ENCODE data around the gene MAP2K2.

The MAP2K2 gene

DNA sequence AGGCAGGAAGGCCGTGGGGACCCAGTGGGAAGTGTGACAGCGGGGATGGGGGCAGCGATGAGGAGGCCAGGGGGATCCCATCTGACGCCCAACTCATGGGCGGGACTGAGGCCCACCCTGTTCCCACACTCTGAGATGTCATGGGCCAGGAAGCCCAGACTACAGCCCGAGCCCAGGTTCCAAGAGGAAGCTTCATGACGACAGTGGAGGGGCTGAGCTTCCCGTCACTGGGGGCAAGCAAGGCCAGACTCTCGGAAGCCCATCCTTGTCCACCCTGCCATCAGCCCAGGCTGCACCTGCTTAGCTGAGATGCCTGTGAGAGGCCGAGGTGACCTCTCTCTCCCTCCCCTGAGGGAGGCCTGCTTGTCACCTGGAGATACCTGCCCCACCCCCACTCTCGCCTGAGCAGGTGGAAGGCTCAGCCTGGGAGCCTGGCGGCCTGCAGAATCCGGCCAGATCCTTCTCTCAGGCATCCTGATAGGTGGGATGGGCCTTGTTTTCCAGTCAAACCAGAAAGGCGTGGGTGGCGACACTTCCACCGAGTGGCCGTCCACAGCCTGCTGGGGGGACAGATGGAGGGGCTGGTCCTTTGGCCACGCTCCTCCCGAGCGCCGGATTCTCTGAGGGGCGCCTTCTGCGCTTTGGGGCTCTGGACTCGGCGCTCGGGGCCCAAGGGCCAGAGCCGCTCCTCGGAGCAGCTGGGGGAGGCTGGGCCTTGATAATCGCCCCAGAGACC is 62.1 kb downstream of the MAP2K2 start:
- no peak for DNase-seq (ENCODE audit: low read depth in 2 of 3, low spot score in 1 of 3)

DNA sequence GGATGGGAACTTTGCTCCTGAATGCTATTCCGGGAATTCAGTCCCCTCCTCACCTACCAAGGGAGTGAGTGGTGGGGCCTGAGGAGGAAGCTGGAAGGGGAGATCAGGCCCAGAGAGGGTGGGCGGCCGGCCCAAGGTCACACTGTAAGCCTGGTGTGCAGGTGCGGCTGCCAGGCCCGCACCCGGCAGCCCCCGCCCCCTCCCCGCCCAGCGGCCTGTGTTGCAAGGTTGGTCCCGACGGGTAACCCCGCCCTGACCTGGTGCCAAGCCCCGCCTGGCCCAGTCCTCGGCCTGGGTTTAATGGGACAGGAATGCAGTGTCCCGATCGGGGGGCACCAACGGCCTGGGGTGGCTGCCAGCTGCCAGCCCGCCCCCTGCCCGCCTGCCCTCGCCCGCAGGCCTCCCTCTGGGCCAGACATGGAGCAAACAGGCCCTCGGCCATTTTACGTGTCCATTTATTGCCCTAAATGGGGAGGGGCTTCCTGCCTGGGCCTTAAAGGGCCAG is 62.7 kb downstream of the MAP2K2 start:
- DNase-seq (ENCODE audit: low read depth in 2 of 3, low spot score in 1 of 3) = no peak

DNA sequence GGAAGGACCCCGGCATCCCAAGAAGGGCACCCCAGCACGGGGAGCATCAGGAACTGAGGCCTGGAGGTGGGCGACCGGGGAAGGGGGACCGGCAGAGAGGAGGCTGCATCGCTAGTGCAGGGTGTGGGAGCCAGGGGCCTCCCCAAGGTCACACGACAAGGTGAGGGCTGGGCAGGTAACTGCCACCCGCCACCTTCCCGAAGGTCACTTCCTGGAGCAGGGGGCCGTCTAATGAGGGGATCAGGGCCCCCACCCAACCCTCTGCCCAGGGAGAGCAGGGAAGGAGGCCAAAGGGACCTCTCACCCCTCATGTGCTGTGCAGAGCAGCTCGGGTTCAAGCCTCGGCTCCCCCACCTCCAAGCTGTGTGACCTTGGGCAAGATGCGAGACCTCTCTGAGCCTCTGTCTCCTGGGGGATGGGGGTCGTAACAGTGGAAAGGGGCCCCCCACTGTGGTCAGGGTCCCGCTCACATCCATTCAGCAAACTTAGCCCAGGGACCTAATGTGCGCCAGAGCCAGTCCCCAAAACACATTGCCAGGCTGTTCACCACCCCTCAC is 63.2 kb downstream of the MAP2K2 start:
- no peak for DNase-seq (ENCODE audit: low read depth in 2 of 3, low spot score in 1 of 3)

DNA sequence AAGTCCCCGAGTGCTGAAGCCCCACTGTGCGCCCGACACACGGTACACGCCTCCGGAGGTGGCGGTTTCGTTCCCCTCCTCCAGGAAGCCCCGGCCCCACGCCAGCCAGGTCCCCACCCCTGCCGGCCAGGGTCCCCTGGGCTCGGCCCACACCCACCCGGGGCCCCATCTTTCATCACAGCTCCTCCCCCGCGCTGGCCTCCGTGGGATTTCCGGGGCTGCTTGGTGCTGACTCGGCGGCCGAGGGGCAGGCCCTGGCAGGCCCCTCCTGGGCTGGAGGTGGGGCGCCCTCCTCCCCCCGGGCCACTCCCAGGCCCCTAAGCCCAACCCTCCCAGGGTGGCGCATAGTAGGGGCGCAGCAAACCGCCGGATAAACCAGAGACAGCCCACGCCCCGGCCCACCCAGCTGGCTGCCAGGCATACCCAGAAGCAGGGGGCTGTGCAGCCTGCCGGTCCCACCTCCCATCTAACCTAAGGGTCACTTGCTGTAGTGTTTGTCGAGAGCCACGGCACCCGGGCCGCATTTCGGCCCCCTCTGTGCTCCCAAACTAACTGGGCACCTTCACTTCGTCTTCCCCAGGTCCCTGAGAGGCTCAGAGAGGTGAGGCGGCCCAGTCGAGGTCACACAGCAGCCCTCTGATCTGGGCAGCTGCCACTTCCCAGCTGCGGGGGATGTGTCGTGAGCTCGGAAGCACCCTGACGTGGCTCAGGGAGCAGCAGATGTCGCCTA is 63.9 kb downstream of the MAP2K2 start:
- DNase-seq (ENCODE audit: low read depth in 2 of 3, low spot score in 1 of 3) = peak in 1 of 3 donors; percentile 35

DNA sequence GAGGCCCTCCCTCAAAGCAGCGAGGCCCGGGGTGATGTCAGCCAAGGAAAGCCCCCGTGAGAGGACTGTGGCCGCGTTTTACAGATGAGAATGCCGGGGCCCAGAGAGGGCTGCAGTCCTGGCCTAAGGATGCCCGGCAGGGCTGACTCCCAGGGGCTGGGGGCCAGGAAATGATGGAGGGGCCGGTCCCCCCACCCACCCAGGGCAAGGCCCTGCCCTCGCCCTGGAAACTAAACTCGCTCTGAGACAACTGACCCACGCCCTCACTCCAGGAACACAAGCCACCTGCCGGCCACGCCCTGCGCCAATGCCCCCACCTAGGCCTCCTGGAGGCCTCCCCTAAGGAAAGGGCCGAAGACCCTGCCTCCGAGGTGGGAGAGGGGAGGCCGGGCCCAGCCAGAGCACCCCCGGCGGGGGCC is 64.5 kb downstream of the MAP2K2 start:
- no peak for DNase-seq (ENCODE audit: low read depth in 2 of 3, low spot score in 1 of 3)

DNA sequence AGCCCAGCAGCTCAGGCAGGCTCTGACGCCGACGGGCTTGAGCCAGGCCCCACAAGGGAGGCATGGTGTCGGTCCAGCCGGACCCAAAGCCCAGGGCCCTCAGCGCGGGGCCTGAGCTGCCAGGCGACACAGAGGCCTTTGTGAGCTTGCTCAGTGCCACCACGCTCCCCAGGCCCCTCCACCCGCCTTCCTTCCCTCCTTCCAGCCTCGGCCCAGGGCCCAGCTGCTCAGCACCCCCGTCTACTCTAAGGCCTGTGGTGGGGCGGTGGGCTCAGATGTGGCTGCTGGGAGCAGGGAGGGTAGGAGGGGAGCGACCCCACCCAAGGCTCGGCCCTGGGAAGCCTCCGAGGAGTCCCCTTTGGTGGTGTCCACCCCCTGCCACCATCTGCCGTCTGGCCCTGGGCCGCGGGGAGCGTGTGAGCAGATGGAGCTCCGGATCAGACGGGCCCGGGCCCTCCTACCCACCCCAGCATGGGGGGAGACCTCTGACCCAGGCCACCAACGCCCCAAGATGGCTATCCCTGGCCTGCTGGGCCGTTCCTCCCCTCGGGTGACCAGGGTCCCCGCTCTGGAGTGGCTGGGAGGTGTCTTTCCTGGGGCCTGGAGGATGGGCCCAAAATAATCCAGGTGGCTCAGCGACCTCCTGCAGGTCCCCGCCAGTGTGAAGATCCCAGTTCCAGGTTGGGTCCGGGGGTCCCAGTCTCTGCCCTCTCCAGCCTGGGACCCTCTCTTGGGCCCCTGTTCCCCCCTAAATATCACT is 65.0 kb downstream of the MAP2K2 start:
- no peak for DNase-seq (ENCODE audit: low read depth in 2 of 3, low spot score in 1 of 3)

DNA sequence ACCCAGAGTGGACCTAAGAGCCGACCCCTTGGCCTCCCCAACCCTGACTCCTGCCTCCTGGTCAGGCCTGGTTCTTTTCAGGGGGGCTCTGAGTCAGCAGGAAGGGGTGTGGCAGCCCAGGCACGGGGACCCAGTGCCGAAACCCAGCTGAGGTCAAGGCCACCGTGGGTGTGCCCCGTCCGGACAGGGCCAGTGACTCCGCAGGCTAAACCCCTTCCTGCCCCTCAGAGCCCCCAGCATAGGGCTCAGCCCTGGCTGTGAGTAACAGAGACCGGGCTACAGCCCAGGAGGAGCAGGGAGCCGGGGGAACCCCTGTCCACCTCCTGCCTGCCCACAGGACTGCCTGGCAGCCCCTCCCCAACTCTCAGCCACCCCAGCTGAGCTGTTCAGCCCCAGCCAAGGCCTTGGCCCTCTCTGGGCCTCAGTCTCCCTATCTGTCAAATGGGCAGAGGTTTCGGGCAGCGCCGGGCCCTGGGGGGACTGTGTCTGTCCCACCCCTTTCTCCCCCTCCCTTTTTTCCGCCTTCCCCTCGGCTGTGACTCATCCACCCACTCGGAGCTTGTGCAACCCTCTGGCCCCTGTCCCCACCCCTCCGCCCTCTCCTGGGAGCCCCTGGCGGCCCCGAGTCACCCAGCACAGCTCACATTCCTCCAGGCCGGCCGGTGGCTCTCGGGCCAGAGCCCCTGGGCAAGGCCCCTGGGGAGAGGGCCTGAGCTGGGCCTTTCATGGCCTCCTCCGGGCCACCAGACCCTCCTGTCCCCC is 65.8 kb downstream of the MAP2K2 start:
- DNase-seq (ENCODE audit: low read depth in 2 of 3, low spot score in 1 of 3) = peak in 1 of 3 donors; percentile 44

DNA sequence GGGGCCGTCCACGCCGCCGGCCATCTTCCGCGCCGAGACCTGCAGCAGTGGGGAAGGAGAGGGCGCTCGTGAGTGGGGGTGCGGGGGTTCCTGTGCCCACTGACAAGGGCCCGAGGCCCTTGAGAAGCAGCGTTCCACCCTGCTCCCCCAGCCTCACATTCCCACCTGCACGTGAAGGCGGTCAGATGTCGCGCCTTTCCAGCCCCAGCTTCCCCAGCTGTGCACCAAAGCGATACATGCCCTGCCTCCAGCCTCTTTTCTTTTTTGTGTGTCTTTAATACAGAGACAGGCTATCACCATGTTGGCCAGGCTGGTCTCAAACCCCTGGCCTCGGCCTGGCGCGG is 68.7 kb downstream of the MAP2K2 start:
- no peak for DNase-seq (ENCODE audit: low read depth in 2 of 3, low spot score in 1 of 3)

DNA sequence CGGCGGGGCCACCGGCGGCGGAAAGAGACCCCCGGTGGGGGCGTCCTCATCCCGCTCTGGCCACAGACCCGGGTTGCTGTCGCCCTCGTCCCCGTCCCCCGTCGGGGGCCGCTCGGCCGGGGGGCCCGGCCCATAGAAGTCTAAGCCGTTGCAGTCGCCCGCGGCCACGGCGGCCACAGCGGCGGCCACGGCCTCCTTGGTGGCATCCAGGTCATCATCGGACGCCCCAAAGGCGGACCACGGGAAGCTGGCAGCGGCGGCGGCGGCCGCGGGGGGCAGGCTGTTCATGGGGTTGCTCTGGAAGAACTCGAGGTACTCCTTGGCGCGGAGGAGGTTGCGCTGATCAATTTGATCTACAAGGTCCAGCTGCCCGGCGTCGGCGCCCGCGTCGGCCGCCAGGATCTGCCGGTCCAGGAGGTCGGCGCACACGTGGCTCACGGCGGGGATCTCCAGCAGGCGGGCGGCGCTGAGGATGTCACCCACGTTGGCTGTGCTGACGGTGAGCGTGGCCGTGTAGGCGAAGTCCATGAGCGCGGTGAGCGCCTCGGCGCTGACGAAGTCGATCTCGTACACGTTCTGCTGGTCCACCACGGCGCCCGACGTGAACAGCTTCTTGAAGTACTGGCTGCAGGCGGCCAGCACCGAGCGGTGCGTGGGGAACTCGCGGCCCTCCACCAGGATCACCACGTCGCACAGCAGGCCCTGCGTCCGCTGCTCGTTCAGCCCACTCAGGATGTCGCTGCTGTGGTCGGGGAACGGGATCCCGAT is 69.3 kb downstream of the MAP2K2 start:
- DNase-seq (ENCODE audit: low read depth in 2 of 3, low spot score in 1 of 3) = no peak

DNA sequence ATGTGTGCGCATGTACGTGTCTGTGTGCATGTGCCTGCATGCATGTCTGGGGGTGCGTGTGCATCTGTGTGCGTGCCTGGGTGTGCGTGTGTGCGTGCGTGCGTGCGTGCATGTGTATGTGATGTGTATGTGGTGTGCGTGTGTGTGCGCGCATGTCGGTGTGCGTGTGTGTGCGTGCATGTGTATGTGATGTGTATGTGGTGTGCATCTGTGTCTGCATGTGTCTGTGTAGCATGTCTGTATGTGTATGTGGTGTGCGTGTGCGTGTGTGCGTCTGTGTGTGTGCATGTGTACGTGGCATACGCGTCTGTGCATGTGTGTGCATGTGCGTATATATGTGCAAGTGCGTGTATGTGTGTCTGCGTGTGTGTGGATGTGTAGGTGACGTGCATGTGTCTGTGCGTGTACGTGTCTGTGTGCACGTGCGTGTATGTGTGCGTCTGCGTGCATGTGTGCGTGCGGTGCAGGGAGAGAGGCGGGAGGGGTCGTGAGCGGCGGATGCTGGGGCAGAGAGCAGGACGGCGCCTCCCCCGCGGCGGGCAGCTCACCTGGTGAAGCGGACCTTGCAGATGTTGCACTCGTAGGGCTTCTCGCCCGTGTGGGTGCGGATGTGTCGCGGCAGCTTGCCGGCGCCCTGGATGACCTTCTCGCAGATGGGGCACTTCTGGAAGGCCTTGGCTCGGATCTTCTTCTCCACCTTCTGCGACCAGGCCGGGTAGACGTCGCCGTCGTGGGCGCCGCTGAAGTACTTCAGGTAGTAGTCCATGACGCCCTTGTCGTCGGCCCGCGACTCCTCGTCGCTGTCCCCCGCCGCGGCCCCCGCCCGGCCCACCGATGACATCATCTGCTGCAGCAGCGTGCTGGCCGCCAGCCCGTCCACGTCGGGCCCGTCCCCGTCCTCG is 70.2 kb downstream of the MAP2K2 start:
- no peak for DNase-seq (ENCODE audit: low read depth in 2 of 3, low spot score in 1 of 3)

DNA sequence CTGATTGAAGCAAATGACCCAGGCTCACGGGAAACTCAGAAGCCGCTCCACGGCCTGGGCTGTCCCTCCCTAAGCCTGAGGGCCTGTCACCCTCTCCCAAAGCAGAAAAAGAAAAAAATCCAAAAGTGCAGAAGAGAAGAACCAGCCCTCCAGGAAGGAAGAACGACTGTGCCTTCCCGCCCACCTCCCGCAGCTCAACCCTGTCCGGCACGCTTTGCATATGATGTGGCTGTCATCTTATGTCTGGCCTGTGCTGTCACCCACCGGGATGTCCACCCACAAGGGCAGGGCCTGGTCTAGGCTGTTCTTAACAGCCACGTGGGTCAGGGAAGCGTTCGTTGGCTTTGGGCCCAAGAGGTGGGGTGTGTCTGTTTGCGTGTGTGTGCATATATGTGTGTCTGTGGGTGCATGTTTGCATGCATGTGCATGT is 70.9 kb downstream of the MAP2K2 start:
- no peak for DNase-seq (ENCODE audit: low read depth in 2 of 3, low spot score in 1 of 3)

DNA sequence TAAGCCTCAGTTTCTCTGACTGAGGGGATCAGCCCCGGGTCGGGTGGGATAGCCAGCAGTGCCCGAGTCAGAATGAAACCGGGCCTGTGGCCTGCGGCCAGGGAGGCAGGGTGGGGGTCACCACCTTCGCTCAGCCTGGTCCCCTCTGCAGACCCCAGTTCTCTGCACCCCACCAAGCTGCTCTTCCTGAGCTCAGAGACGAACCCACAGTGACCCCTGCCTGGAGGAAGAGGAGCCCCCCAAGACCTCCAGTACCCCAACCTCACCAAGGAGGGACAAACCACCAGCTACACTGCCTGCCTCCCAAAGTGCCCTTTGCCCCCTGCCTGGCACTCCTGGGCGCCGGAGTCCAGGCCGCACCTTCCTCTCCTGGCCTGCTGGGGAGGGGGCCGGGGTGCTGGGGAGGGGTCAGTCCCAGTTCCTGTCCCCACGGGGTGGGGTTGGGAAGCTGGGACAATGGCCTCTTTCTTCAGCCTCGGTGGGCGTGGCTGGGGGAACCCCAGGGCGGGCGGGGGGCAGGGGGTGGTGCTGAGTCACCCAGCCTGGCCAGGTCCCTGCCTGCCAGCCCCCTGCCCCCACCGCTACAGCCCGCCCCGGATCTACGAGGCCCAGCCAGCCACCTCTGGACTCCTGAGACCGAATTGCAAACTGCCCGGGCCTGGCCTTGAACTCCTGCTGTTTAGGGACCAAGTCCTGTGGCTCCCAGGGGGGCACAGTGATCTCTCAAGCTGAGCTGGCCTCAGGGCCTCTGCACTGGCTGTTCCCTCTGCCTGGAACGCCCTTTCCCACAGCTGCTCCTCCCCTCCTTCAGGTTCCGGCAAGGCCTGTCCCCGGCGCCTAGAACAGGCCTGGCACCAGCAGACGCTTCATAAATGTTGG is 71.6 kb downstream of the MAP2K2 start:
- no peak for DNase-seq (ENCODE audit: low read depth in 2 of 3, low spot score in 1 of 3)

DNA sequence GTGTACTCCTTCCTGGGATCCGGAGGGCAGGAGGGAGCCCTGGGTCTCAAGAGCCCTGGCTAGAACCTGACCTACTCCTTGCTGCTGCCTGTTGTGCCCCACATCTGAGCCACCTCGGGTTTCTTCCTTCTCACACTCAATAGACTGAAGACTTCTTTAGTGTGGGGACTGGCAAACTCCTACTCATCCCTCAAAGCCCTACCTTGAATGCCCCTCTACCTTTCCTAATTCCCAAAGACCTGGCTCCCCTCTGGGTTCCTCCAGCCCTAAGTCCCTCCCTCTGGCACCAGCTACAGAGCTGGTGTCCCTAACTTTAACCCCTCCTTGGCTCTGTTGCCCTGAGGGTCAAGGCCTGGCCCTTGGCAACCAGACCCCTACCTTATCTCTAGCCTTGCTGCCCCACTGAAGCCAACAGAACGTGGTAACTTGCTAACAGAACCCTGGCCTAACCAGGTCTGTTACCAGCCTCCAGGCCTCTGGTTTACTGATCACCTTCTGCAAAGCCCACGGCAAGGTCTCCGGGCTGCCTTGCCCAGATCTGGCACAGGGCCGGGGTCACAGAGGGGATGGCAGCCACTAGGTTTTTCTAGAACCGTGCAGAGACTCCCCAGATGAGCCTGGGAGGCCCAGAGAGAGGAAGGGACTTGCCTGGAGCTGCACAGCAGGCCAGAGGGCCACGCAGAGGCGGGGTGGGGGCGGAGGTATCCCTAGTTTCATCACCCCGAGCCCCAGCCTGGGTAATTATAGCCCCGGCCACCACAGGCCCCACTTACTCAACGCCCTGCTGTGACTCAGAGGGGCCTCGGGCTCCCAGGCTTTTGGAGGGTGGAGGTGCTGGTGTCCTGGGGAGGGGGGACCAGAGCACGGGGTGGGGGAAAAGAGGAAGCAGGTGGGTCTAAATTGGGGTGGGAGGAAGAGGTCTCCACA is 72.5 kb downstream of the MAP2K2 start:
- no peak for DNase-seq (ENCODE audit: low read depth in 2 of 3, low spot score in 1 of 3)

DNA sequence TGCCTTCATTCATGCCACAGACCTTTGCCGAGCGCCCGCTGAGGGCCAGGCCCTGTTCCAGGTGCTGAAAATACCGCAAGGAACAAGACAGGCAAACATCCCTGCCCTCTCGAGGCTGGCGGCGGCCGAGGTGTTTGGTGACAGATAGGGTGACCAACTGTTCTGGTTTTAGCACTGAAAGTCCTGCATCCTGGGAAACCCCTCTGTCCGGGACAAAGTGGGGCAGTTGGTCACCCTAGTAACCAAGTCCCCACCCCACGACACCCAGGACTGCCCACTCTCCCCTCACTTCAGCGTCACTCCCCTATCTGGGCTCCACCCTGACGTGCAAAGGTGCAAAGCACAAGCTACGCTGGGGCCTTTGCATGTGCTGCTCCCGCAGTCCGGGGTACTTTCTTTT is 74.5 kb downstream of the MAP2K2 start:
- DNase-seq (ENCODE audit: low read depth in 2 of 3, low spot score in 1 of 3) = no peak

DNA sequence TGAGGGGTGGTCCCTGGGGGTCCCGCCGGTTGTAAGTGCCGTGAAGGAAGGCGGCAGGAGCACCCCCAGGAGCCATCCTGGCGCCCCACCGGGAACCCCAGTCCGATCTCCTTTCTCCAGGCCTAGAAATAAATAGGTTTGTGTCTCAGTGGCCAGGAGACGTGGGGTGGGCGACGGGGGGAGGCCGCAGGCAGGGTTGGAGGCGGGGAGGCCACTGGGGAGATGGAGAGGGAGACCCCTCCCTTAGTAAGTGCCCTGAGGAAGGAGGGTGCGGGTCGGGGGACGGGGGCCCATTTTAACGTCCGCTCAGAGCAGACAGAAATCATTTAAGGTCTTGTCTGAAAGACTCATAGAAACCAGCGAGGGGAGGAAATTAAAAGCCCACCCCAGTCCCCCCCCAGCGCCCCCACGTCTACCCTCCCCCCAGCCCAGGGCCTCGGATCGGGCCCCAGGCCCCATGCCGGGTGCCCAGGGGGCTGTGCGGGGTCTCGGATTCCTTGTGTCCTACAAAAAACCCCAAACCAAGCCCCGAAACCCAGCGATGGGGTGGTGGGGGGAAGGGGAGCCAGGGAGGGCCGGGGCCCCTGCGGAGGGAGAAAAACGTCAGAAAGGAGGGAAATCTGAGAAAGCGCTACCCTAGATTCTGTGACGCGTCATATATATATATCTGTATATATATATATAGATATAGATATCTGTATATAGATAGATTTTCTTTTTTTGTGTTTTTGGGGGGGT is 76.8 kb downstream of the MAP2K2 start:
- no peak for DNase-seq (ENCODE audit: low read depth in 2 of 3, low spot score in 1 of 3)

DNA sequence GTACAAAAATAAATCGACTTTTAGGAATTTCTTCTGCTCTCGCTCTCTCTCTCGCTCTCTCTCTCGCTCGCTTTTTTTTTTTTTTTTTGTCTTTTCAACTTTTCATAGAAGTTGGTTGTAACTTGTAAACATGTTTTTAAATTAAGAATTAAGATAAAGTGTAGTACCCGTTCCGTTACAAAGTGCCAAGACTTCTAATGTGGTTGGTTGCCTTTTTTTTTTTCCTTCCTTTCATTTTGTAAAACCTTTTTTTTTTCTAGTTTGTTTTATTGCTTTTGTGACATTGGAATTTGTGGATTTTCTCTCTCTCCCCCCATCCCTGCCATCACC is 77.6 kb downstream of the MAP2K2 start:
- DNase-seq (ENCODE audit: low read depth in 2 of 3, low spot score in 1 of 3) = no peak
